Neutrophil (primary cell): ENCODE measurements around the gene EYS.

Experiments used
- H3K27ac ChIP-seq: fragments of 200-600 bp; sonication (generic); 2 replicates; pipeline ENCODE4 v1.5.1; 2016; ENCODE audit warnings: mild to moderate bottlenecking, moderate library complexity
- H3K27me3 ChIP-seq: fragments of 200-600 bp; sonication (generic); 2 replicates; pipeline ENCODE4 v1.6.0; 2016; ENCODE audit warnings: mild to moderate bottlenecking
- H3K36me3 ChIP-seq: fragments of 200-600 bp; sonication (generic); 2 replicates; pipeline ENCODE4 v1.5.1; 2017
- H3K4me1 ChIP-seq, 2 experiments: fragments of 200-600 bp in 1 of 2; sonication (generic) in 1 of 2; 1 replicate in 1 of 2; 2 replicates in 1 of 2; pipeline versions ENCODE4 v1.5.1 to v1.6.1; 2013 to 2016; ENCODE audit warnings: low read depth in 1 of 2, low read length in 1 of 2, mild to moderate bottlenecking in 1 of 2, moderate library complexity in 1 of 2; ENCODE audit not compliant: control insufficient read depth in 1 of 2, insufficient read depth in 1 of 2
- H3K4me3 ChIP-seq, 2 experiments: fragments of 200-600 bp in 1 of 2; sonication (generic) in 1 of 2; 1 replicate in 1 of 2; 2 replicates in 1 of 2; pipeline ENCODE4 v1.5.1; 2013 to 2016; ENCODE audit warnings: low read depth in 1 of 2, low read length in 1 of 2, mild to moderate bottlenecking in 1 of 2, moderate library complexity in 1 of 2
- H3K9me3 ChIP-seq: fragments of 200-600 bp; sonication (generic); 2 replicates; pipeline ENCODE4 v1.5.1; 2016
- TF ChIP-seq, protein P1 (sequence below): fragments of 200-600 bp; sonication (generic); IDR thresholded peaks from 2 replicates; pipeline ENCODE4 v1.5.1; 2016; ENCODE audit warnings: antibody characterized with exemption

EYS gene

DNA sequence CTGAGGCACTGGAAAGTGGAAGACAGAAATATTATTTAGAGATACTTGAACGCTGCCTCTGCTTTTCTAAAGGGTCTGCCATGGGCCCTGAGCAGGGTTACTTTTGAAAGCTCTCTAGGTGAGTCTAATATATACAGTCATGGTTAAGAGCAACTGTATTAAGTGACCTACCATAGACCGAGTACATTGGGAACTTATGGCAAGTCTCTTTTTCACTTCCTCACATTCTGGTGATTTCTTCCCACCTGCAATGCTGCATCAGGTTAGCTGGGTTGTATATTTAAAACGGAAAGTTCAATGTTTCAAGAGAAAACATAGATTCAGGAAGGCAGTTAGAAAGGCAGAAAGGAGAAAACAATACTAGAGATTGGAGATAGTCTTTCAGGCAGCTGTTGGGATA lies 1916.7 kb downstream of the EYS start:
- Histone ChIP-seq H3K4me1 (peaks cover 40 to 44% of the 10 kb centered on the region in 2 experiments), H3K27ac (no peak overlapping the region), H3K36me3 (no peaks in the 10 kb centered on the region), H3K27me3 (no peaks in the 10 kb centered on the region), H3K4me3 (no peak overlapping the region), H3K9me3 (no peaks in the 10 kb centered on the region)
- TF ChIP-seq, protein P1, sequence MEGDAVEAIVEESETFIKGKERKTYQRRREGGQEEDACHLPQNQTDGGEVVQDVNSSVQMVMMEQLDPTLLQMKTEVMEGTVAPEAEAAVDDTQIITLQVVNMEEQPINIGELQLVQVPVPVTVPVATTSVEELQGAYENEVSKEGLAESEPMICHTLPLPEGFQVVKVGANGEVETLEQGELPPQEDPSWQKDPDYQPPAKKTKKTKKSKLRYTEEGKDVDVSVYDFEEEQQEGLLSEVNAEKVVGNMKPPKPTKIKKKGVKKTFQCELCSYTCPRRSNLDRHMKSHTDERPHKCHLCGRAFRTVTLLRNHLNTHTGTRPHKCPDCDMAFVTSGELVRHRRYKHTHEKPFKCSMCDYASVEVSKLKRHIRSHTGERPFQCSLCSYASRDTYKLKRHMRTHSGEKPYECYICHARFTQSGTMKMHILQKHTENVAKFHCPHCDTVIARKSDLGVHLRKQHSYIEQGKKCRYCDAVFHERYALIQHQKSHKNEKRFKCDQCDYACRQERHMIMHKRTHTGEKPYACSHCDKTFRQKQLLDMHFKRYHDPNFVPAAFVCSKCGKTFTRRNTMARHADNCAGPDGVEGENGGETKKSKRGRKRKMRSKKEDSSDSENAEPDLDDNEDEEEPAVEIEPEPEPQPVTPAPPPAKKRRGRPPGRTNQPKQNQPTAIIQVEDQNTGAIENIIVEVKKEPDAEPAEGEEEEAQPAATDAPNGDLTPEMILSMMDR = no peak

DNA sequence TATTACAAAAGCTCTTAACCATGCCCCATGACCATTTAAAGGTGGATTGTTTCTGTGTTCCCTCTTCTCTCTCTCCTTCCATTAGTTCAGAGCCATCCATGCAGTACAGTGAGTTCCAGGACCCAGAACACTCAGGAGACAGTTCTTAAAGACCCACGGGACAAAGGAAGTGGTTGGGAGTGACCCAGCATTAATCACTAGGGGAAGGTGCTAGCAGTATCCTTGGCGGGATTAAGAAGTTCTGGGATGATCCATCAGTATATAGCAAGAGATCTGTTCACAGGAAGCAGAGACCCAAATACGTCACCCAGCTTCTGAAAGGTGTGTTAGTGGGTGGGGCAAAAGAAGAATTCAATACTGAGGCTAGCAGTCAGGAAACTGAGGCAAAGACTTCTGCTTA lies 1917.3 kb downstream of the EYS start:
- Histone ChIP-seq H3K9me3 (no peaks in the 10 kb centered on the region), H3K4me1 (peaks cover 33 to 38% of the 10 kb centered on the region in 2 experiments), H3K36me3 (no peaks in the 10 kb centered on the region), H3K4me3 (no peak overlapping the region), H3K27ac (no peak overlapping the region), H3K27me3 (no peaks in the 10 kb centered on the region)
- TF ChIP-seq, protein P1 = no peak

DNA sequence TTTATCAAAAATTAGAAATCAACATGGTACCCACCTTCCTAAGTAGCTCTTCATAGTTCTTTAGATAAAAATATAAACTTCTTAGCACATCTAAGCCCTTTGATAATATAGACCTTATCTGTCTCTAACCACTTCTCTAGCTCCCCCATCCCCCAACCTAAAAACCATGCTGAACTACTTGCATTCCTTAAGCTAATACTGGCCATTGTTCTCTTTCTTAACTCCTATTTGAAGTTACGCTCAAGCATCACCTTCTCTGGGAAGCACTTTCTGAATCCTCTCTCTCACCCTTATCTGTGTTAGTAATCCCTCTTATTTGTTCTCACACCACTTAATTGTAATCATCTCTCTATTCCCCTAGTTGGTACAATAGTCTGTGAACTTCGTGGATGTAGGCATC lies 1918.5 kb downstream of the EYS start:
- Histone ChIP-seq H3K36me3 (no peaks in the 10 kb centered on the region), H3K27ac (no peak overlapping the region), H3K4me3 (no peak overlapping the region), H3K9me3 (no peaks in the 10 kb centered on the region), H3K4me1 (peaks cover 22 to 27% of the 10 kb centered on the region in 2 experiments), H3K27me3 (no peaks in the 10 kb centered on the region)
- TF ChIP-seq, protein P1 = no peak

DNA sequence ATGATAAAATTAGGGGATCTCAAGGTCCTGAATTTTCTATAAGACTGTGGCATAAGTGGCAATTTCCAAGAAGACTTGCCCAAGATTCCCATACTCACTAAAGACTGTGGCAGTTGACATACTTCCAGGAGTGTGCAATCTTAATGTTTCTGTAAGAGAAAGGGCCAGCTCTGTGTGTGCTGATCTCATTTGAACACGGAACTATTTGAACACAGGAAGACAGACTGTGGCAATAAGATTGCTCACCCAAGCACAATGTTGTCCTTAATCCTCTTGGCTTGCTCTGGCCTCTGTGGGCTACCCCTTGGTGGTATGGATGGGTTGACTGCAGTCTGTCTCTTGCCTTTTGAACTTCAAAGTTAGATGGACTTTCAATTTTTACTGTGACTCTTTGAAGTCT lies 1920.0 kb downstream of the EYS start:
- TF ChIP-seq, protein P1 = no peak
- no peaks in the 10 kb centered on the region for H3K9me3 ChIP-seq
- H3K36me3 ChIP-seq = no peaks in the 10 kb centered on the region
- H3K4me1 ChIP-seq = peaks cover 16 to 19% of the 10 kb centered on the region in 2 experiments
- peak overlapping the region; percentile 85 for H3K27ac ChIP-seq
- H3K4me3 ChIP-seq = no peak overlapping the region
- no peaks in the 10 kb centered on the region for H3K27me3 ChIP-seq

DNA sequence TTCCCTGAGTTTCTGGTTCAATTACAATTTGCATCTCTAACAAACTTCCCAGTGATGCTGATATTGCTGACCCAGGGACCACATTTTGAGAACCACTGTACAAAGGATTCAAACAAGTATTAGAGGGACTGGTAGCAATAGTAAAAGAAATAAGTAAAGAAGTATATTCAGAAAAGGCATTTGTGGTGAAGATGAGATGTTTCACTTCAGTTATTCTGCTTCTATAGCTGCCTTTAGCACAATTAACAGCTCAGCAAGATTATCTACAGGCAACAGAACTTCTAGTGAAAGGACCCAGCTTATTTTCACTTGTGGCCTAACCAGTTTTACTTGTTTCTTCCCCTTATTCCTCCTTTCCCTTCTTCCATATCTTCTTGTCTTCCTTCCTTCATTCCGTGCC lies 1922.0 kb downstream of the EYS start:
- H3K9me3 ChIP-seq = no peaks in the 10 kb centered on the region
- H3K4me1 ChIP-seq = peaks cover 16 to 19% of the 10 kb centered on the region in 2 experiments
- H3K4me3 ChIP-seq = no peak overlapping the region
- no peak overlapping the region for H3K27ac ChIP-seq
- H3K27me3 ChIP-seq = no peaks in the 10 kb centered on the region
- no peaks in the 10 kb centered on the region for H3K36me3 ChIP-seq
- TF ChIP-seq, protein P1 = no peak

DNA sequence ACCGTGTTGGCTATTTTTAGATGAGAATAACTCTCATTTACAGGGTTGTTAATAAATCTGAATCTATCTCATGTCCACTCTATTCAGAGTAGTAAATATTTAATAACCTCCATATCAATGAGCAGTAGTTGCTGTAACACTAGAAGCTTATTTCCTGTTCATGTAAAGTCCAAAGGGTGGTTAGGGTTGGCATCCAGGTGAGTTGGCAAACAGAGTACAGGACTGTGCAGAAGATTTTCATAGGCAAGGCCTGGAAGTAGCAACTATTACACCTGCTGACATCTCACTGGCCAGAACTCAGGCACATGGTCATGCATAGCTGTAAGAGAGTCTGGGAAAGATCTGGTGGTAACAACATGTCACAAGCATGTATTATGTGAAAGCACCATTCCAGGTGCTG lies 1923.9 kb downstream of the EYS start:
- no peaks in the 10 kb centered on the region for H3K9me3 ChIP-seq
- no peaks in the 10 kb centered on the region for H3K27me3 ChIP-seq
- no peak overlapping the region for H3K4me3 ChIP-seq
- TF ChIP-seq, protein P1 = no peak
- no peak overlapping the region for H3K27ac ChIP-seq
- no peaks in the 10 kb centered on the region for H3K36me3 ChIP-seq
- peaks cover 16 to 19% of the 10 kb centered on the region in 2 experiments for H3K4me1 ChIP-seq
